NCI-H2081 treated with DMSO at 0.1 percent for 48 hours (cell line): ENCODE measurements around the gene FBXO8.

ENCODE experiments used
- DNase-seq: peaks from one replicate; lab custom pipeline; 2025; lab: John Stamatoyannopoulos, UW

Gene FBXO8

DNA sequence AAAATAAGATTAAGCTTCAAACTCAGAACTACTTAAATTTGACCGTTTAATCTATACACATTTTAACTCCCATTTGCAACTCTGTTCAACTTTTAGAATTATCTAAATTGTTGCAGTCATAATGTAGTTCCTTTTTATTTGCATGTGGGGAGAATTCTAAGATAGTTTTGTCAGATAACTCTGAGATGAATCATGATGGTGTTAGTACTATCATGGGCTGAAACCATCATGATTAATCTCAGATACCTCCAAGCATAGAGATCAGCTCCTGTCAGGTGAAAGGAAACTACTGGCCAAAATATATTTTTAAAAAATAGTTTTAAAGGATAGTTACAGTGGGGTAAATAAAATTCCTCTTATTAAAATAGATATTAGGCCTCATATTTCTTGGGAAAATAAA is 39.0 kb downstream of the FBXO8 start:
- no peak for DNase-seq

DNA sequence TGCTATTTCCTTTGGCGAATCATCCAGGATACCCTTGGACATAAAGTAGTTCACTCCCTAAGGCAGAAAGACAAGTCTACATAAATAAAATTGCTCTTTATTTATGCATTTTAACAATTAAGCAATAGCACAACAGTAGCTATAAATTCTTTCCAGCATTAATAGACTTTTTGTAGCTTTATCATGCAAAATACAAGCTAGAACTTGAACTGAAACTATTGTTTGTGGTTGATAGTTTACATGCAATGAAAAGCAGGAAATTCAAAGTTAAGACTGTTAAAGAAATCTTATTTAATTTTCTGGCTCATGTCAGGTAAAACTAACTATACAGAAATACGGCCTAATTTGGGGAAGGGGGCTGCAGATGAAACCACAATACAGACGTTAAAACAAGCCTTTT is 42.3 kb downstream of the FBXO8 start:
- DNase-seq = no peak

GRCh38 chr4:174236359-174236758 is 47.1 kb downstream of the FBXO8 start:
- DNase-seq = no peak

DNA sequence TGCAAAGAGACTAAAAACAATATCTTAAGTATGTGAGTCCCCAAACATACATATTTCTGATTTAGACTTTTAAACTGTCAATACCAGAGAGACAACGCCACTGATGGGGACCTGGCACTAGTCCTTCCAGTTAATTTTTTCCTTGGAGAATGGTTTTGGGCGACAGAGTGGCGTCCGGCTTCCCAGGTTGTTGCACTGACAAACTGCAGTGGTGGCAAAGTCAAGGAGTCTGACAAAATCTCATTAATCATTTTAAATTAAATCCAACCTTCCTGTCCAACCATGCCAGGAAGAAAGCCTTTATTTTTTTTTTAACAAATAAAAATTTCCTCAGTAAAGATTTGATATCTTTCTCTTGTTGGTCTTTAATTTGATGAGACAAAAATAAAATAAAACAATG is 52.8 kb downstream of the FBXO8 start:
- DNase-seq = no peak

GRCh38 chr4:174230148-174230547 is 53.3 kb downstream of the FBXO8 start:
- no peak for DNase-seq

DNA sequence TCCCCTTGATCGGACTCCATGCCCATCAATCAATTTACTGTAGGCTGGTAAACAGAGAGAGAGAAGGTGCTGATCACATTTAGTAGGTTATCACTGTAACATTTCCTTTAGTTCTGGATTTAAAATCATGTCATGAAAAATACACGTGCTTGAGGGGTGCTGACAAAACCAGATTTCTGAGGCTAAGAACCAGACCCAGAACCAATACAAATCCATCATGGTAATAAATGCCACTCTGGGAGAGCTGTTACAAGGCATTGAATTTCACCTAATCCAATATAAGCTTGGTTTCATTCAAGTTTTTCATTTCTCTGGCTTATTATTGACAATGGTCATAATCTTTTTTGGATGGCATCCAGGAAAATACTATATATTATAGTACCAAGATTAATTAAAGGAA is 54.5 kb downstream of the FBXO8 start:
- DNase-seq = no peak

DNA sequence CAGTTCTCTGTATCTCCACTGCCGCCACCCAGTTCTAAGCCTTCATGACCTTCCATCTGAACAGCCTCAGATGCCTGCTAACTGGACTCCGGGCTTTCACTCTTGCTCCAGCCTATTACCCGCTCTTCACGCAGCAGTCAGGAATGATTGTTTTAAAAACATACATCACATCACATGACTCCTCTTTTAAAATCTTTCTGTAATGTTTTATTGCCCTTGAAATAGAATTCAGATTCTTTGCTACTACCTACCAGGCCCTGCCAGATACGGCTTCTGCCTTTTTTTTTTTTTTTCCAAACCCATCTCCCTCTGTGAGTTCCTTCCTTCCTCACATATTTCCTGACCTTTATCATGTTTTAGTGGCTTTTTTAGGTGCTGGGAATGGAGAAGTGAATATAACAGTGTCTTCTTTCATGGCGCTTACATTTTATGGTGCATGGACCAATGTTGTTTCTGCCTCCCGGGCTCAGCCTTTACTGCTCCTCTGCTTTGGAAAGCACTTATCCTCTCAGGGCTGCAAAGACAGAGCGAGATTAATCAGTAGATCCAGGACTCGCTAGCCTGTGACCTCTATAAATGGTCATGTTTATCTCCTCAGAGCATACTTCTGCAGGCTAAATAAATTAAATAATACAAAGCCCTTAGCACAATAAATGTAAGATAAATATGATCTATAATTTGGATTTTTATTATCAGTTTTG is 58.0 kb downstream of the FBXO8 start:
- no peak for DNase-seq

- no peak for DNase-seq
Observed at GRCh38 chr4:174224550-174224949, 58.9 kb downstream of the FBXO8 start.

DNA sequence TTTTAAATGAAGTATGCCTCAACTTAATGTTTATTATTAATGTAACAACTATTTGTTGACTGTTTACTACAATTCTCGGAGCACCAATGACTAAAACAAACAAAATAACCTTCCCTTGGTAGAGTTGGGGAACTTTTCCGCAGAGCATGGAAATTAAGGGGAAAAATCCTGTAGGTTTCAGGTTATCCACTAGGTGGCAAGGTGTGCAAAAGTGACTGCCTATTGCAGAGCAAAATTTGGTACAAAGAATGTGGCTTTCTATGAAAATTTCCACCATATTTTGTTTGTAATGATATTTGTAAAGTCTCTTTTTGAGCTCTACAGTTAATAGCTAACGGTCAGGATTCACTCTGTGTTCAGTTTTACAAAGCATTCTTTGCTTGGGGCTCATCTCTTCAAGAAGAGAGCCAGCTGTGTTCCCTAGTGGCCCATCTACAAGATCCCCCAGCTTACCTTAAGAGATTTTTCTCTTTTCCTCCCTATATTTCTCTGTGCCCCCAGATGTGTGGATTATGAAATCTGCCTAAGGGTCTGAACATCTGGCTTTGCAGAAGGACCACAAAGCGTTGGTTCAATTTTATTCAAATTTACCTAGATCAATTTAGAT is 61.1 kb downstream of the FBXO8 start:
- no peak for DNase-seq

DNA sequence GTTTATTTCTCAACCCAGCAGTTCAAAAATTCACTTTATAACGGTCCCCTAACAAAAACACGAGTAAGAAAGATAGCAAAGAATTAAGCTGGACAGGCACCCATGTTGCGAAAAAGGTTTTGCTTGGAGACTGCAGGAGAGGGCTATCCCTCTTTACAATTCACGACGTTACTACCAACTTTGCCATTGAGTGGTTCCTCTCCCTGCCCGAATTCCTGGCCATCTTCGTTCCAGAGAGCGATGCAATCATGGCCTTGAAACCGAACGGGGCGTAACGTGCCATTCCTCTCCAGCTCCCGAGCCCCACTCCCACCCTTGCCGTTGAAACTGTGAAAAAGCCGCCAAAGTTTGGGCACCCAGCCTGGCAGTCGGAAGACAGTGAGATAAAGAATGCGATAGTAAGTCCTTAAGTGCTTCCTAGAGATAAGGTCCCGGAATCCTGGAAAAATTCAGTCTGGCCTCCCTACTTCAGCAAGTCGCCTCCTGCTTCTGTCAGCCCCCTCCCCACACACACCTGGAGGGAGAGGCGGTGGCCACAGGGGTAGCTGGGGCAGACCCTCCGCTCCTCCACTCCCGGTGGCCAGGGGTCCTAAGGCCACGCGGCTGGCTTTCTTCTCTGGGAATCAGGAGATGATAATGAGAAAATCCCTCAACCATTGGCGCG is 65.2 kb downstream of the FBXO8 start:
- DNase-seq = no peak

- DNase-seq = no peak
Observed at GRCh38 chr4:174217273-174218126, 66.0 kb downstream of the FBXO8 start.

DNA sequence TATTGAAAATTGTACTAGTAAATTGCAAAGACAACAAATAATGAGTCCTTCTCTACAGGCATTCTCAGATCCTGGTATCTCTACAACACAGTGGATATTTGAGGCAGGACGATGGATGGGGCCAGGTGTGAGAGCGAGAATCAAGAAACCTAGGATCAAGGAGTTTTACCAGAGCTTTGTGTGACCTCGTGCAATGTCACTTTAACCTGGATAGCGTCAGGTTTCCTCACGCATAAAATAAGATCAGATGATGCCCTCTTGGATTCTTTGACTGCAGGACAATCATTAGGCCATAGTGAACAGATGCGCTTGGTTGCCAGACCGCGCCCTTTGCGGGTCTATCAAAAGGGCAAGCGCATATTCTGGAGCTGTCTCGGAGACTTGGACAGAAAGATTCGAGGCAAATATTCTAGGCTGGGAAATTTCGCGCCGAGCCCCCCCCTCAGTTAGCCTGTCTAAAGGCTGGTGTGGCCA is 66.6 kb downstream of the FBXO8 start:
- DNase-seq = no peak

DNA sequence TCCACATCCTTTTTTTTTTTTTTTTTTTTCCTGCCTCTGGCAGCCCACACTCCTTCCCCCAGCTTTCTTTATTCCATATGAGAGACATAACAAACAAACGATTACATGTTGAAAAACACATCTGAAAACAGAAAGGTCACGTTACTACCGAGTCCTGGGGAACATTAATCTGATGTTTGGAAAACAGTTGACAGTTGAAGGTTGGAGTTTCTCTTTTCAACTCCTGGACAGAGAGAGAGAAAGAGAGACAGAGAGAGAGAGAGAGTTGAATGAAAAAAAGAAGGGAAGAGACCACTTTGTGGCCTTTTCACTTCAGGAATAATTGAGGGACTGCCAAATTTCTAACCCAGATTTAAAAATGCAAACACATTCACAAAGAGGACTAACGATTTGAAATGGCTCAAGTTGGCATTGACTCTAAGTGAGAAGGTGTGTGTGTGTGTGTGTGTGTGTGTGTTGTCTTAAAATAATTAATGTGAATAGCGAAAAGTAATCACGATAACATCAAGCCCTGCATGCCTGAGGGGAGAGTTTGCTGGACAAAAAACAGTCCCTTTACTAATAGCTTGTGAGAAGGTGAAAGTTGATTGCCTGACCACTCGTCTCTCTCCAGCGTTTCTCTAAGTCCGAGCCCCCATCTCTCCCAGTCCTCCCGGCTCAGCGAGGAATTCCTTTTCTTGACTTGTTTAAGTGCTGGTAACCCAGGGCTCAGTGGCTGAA is 67.3 kb downstream of the FBXO8 start:
- DNase-seq = no peak

- no peak for DNase-seq
Observed at GRCh38 chr4:174215057-174215456, 68.4 kb downstream of the FBXO8 start.

DNA sequence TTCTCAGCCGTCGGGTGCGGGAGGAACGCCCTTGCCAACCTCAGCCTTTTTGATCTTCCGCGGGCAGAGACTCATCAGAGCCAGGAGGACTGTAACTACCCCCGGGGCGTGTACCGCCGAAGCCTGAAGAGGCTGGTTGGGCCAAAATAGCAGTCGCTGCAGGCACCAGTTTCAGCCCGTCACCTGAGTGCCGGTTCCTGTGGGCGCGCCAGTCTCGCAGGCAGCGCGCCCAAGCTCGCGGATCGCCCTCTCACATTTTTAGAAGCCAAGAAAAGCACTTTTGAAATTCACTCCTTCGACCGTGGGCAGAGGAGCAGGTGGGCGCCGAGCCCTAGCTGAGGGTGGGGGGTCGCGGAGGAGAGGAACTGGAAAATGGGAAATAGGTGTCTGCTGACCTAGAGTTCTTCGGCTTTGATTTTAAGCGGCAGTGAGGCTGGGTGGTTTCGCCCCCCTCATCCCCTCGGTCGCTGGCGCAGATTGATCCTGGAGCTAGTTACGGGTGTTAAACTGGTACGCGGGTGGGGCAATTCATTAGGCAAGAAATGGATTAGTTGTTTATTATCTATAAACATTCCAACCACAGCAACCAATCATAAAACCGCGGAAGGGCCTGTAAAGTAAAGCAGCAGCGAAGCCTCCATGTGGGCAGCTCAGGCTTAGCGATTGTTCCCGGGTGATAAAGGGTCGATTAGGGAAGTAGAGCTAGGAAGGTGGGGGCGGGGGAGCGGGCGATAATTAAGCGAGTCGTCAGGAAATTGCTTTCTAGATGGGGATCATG is 69.2 kb downstream of the FBXO8 start:
- no peak for DNase-seq

DNA sequence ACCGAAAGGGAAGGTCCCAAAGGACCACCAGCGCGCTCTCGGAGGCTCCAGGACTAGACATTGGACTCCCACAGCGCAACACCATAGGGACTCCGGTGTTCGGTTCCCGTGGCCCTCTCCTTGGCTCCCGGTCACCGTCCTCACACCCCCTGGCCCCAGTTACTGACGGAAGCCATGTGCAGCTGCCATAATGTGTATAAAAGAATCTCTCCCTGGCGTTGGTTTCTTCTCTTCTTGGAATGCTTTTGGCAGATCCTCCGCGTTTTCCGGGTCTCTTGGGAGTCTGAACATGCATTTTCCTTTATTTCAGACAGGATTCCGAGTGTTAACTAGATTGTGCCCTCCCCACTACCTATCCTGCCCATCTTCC is 69.8 kb downstream of the FBXO8 start:
- DNase-seq = no peak

GRCh38 chr4:174212061-174212460 is 71.4 kb downstream of the FBXO8 start:
- no peak for DNase-seq

GRCh38 chr4:174211622-174212044 is 71.8 kb downstream of the FBXO8 start:
- no peak for DNase-seq

DNA sequence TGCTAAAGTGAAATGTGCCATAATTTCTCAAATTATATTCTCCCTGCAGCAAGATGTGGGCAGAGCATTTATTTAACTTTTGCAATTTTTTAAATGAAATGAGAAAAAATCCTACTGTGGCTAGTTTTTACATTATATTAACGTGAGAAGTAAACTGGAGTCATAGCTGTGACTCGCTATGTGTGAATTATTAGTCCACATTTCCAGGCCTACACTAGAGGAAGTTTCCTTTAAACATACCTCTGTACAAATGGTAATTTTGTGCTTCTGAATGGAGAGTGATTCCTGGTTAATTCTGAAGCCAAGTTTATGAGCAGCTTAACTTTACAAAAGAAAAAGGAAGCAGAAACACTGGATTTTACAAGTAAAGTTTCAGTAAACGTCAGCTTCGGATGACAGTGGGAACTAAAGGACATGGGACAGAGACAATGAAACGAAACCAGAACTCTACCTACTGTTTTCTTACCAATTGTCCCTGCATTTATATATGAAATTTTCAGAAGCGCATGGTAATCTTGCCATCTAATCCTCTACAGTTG is 72.4 kb downstream of the FBXO8 start:
- DNase-seq = no peak

DNA sequence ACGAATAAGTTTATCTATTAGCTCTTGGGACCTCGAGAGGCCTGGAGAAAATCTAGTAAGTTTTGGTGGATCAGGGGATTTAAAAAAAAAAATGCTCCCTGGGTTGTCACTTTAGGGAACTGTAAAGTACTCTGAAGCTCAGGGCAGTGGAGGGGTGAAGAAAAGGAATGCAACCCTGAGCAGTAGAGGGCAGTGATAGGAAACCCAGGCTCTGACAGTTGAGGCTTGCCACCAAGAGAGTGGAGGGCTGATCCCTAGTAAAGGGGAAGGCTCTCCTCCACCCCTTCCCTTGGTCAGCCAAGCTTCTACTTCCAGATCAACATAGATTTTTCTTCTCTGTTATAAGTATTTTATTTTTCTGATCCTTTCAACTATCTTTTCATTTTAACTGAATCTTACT is 73.1 kb downstream of the FBXO8 start:
- DNase-seq = no peak

DNA sequence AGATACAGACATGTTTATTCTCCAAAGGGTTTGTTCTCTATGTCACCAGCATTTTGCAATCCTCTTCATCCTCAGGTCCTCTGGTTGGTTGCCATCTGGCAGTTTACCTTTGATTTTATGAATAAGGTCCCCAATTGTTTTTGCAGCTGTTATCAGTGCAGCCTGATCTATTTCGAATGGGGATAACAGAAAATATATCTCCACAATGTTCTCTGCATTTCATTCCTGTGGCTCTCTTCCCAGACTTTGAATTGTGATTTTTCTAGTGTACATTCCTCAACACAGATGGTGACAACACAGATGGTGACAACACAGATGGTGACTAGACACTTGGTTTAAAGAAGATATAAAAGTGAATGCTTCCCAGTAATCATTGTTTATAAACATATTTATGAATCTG is 74.1 kb downstream of the FBXO8 start:
- no peak for DNase-seq
